T-helper 9 cell (primary cell): ENCODE data around the gene GALK1.

Experiments
- DNase-seq: peaks from one replicate; pipeline ENCODE4 v3.0.0-alpha.2; 2020

GALK1 gene

GRCh38 chr17:75783803-75784472 lies 18.9 kb upstream of the GALK1 start:
- peak; percentile 14 for DNase-seq

DNA sequence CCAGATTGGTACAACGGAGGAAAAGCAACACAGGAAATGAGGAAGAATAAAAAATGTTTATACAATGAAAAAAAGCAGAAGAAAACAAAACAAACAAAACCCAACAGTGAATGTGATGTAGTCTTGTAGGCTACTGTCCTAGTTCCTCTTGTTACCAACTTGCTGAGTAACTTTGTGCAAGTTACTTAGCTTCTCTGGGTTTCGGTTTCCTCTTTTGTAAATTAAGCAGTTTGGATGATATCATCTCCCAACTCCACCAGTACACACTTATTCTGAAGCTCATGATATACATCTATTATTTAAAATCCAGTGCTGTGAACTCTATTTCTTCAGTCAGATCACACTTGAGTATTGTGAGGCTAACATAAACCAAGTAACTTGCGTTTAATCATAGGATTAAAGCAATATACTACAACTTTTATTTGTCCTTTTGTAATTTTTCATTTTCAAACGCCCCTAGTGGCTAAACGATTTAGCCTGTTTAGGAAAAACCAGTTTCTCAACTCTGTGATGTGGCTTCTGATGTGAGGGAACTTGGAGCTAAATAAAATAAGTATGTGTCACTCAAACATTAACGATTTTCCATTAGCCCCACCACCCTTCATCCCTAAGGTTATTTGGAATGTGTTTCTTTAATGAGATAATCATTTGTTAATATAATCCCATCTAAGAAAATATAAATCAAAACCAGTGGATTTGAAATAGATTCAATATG lies 18.2 kb upstream of the GALK1 start:
- no peak for DNase-seq

- no peak for DNase-seq
Observed at GRCh38 chr17:75779987-75780889, 15.2 kb upstream of the GALK1 start.

GRCh38 chr17:75779250-75779986 lies 14.4 kb upstream of the GALK1 start:
- DNase-seq = peak; percentile 83

DNA sequence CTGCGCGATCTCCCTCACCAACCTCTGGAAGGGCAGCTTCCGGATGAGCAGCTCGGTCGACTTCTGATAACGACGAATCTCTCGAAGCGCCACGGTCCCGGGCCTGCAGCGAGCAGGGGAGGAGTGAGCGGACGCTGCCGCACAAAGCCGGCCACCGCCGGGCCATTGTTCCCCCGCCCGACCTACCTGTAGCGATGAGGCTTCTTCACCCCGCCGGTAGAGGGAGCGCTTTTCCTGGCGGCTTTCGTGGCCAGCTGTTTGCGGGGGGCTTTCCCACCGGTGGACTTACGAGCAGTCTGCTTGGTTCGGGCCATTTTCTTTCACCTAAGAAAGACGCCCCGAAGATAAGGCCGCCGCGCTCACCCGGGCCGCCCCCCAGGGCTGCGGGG lies 13.9 kb upstream of the GALK1 start:
- peak; percentile 64 for DNase-seq

- peak; percentile 16 for DNase-seq
Observed at GRCh38 chr17:75778066-75778860, 13.3 kb upstream of the GALK1 start.

DNA sequence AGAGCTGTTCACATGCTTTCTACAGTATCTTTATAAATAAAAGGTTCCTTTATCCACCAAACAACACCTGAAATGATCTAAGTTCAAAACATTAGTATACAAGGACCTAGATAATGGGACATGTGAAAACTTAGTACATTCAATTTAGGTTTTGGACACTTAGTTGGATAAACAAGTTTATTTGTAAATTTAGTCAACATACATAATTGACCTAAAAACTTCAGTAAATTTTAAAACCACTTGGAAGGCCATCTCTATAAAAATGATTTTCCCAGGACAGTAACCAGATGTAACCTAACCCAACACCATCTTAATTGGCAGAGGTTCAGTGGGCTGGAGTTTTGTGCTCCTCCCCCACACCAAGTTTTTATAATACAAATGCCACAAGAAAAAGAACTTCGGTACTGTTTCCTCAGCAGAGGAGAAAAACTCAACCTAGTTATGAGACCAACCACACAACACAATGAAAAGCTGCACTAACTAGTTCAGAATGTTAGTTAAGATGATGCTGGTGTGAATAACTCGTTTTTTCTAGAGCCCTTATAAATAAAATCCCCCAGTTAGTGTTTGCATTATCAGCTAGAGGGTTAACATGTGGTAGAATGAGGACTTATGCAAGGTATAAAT lies 12.4 kb upstream of the GALK1 start:
- DNase-seq = no peak

DNA sequence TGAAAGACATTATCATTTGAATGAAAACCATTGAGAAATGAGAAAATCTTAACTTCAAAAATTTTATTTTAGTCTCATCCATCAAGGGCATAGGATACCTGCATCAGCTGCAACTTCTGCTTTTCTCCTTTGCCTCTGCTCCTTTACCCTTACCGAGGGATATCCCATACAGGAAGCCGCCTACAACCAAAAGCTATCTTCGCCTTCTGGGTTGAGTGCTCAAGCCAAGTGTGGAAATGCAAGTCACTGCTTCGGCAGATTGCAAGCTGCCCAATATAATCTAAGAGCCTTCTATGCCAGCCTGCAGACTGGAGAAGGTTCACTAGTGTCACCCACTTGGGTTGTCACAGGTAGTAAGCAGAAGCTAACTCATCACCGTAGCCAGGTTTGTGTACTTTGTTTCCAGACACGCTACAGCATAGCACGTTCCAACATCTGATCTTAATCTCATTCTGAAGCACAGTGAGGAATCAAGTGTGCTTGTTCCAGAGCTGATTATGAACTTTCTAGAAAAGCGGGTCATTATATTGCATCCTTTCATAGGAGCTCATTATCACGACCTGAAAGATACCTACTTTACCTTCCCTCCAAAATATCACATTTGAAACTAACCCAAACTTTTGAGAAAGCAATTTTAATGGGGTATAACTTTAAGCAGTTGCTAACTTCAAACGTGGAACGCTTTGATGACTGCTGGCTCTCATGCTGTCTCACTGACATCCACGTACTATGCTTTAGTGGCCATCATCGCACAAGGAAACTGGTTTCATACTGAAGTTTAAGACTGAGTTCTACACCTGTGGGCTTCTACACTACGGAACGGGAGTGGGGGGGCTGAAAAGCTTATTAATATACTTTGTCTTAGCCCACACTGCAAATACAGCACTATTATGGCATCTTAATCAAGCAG lies 11.6 kb upstream of the GALK1 start:
- DNase-seq = no peak

GRCh38 chr17:75774991-75775668 lies 10.1 kb upstream of the GALK1 start:
- no peak for DNase-seq

DNA sequence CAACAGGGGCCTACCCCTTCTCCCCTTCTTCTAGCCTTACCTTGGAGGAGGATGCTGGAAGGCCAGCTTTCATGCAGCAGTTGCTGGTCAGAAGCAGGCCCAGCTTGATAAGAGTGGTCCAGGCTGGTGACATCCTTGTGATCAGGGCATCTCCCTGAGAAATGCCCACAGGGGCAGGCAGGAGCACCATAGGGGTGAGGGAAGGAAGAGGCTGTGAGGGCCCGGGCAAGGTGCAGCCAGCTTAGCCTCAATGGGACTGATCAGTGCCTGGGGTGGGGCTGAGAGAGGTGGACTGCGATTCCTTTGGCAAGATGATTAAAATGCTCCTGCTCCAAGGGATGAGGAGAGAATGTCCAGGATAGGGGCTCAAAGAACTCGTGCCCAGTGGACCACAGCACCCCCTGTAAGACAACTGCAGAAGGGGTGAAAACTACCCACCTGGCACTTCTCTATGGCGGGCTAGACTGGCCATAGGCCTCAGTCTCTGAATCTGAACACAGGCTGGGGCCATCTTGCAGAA lies 9.5 kb upstream of the GALK1 start:
- no peak for DNase-seq

- DNase-seq = no peak
Observed at GRCh38 chr17:75773808-75774470, 8.9 kb upstream of the GALK1 start.

DNA sequence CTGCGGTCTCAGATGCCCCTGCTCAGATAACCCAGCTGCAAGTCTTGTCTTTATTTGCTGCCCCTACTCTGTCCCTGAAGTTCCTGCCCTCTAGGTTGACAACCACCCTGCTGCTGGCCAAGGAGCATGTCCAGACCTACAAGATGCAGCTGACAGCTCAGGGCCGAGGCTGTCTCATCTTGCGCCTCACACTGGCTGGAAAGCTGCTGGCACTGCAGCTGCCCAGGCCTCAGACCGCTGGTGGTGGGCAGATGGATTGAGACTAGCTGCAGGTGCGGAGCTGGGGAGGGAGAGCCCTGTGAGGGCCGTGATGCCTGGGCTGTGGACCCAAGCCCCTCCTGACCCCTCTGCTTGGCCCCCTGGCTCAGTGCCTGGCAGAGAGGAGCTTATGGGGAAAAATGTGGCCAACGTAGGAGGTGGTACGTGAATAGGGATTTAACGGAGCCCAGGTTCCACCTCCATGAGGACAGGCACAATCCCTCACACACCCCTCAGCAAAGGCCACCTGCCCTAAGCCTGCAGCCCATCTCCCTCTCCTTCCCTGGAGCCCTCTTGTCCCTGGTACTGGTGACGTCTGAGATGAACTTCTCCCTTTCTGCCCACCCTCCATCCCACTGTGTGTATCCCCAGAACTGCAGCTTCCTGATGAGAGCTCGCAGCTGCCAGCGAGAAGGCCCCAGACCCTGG lies 8.3 kb upstream of the GALK1 start:
- no peak for DNase-seq

GRCh38 chr17:75771334-75772281 lies 6.6 kb upstream of the GALK1 start:
- DNase-seq = no peak

GRCh38 chr17:75769536-75769935 lies 4.5 kb upstream of the GALK1 start:
- DNase-seq = no peak

- DNase-seq = no peak
Observed at GRCh38 chr17:75767881-75768280, 2.9 kb upstream of the GALK1 start.

DNA sequence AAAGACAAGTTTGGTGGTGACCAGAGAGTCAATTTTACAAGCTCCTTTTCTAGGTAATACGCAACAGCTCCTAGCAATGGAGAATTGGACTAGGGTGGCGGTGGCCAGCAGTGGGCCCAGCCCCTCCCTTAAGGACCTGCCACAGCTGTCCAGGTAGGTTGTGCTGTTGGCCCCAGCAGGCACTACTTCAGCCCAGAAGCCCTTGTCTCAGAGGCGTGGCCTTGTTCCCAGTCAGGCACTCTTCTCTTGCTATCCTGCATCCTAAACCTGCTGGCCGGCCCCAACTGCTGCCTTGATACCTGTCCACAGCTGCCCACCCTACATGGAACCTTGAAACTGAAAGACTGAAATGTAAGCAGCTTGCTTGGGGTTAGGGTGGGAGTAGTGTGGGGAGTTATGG lies 989 bp upstream of the GALK1 start:
- no peak for DNase-seq

- DNase-seq = no peak
Observed at GRCh38 chr17:75764417-75764710, 628 bp downstream of the GALK1 start.
